Panc1 (cell line): ENCODE results near the gene BCL2L11. TPM values are rescaled to one million over a fixed set of nuclear protein-coding genes. Genes with fewer than 3 reads are reported as not detected.

Experiments used
- ATAC-seq: fragments of 200-7000 bp; cut with Tn5 transposase; 2 replicates; pipeline ENCODE4 v1.9.1; 2020; ENCODE audit warnings: mild to moderate bottlenecking, moderate library complexity
- BruUV-seq: library from RNA; stranded (reverse); fragments of 400-500 nt; replicated peaks from 2 replicates; lab custom pipeline; 2021; lab: Mats Ljungman, UMichigan
- CTCF ChIA-PET: fragments of 300-600 bp; sonication (Branson Sonifier 250); formaldehyde crosslinking; loops from one replicate; lab custom pipeline; 2022; ENCODE audit warnings: antibody characterized with exemption; lab: Charles Lee
- POLR2A ChIA-PET: fragments of 300-600 bp; sonication (Branson Sonifier 250); formaldehyde crosslinking; loops from one replicate; lab custom pipeline; 2022; ENCODE audit warnings: antibody characterized with exemption; lab: Charles Lee
- DNase-seq: peaks from one replicate; pipeline ENCODE4 v3.0.0-alpha.2; 2010; ENCODE audit warnings: low read depth, low spot score
- H3K27ac ChIP-seq: 2 replicates; pipeline ENCODE4 v1.5.1; 2011; ENCODE audit warnings: mild to moderate bottlenecking, low read length, inconsistent platforms
- H3K27me3 ChIP-seq: fragments of 200-500 bp; sonication (Bioruptor generic); 2 replicates; pipeline ENCODE4 v1.6.0; 2014; ENCODE audit warnings: low read length, inconsistent platforms; ENCODE audit not compliant: control insufficient read depth, insufficient read depth
- H3K36me3 ChIP-seq: fragments of 200-500 bp; sonication (Bioruptor generic); 2 replicates; pipeline ENCODE4 v1.5.1; 2014; ENCODE audit warnings: inconsistent platforms, mild to moderate bottlenecking, low read length, moderate library complexity; ENCODE audit not compliant: control insufficient read depth, insufficient read depth
- H3K4me1 ChIP-seq: 2 replicates; pipeline ENCODE4 v1.5.1; 2011; ENCODE audit warnings: inconsistent platforms, mild to moderate bottlenecking, low read length, moderate library complexity; ENCODE audit not compliant: control insufficient read depth, insufficient read depth
- H3K4me3 ChIP-seq, 2 experiments: 2 replicates each; pipeline ENCODE4 v1.5.1; 2011 to 2012; ENCODE audit warnings: low read depth in 2 of 2, low read length in 2 of 2, mild to moderate bottlenecking in 2 of 2, inconsistent platforms in 1 of 2, moderate library complexity in 1 of 2
- H3K9me3 ChIP-seq: fragments of 200-500 bp; sonication (Bioruptor generic); 2 replicates; pipeline ENCODE4 v1.5.1; 2014; ENCODE audit warnings: low read depth, mild to moderate bottlenecking, inconsistent platforms, low read length, moderate library complexity; ENCODE audit not compliant: control insufficient read depth, insufficient read depth
- CTCF ChIP-seq: fragments of 450-650 bp; IDR thresholded peaks from 2 replicates; pipeline ENCODE4 v1.5.1; 2017; ENCODE audit warnings: mild to moderate bottlenecking
- POLR2AphosphoS5 ChIP-seq: IDR thresholded peaks from 2 replicates; pipeline ENCODE4 v1.6.1; 2012; ENCODE audit warnings: mild to moderate bottlenecking, low read depth, low read length, moderate library complexity
- REST ChIP-seq, 2 experiments: IDR thresholded peaks; 2 replicates each; pipeline ENCODE4 v1.6.1; 2011 to 2012; ENCODE audit warnings: low read depth in 2 of 2, control low read depth in 1 of 2, low read length in 1 of 2, mild to moderate bottlenecking in 1 of 2, moderate library complexity in 1 of 2; ENCODE audit not compliant: insufficient read depth in 1 of 2
- SIN3A ChIP-seq: IDR thresholded peaks from 2 replicates; pipeline ENCODE4 v1.6.1; 2012; ENCODE audit warnings: low read depth, mild to moderate bottlenecking, low read length, moderate library complexity, borderline replicate concordance; ENCODE audit not compliant: insufficient read depth
- TCF7L2 ChIP-seq: IDR thresholded peaks from 2 replicates; pipeline ENCODE4 v1.6.1; 2011; ENCODE audit warnings: mild to moderate bottlenecking, low read depth, low read length, inconsistent platforms
- in situ Hi-C: cut with HindIII; loops from 2 replicates; pipeline ENCODE4 v1.10.0; 2016; ENCODE audit warnings: low sequenced_read_pairs, low pct_unique_long_range_greater_than_20kb
- intact Hi-C: fragments of 100-400 bp; cut with micrococcal nuclease; formaldehyde crosslinking; loops from one replicate; pipeline ENCODE4 v1.10.0; 2022; ENCODE audit not compliant: unreplicated experiment
- total RNA-seq: library from RNA; stranded (reverse); gene quantifications from one replicate; pipeline ENCODE4 v1.2.1, GENCODE V29; 2021; ENCODE audit not compliant: unreplicated experiment

The BCL2L11 gene
- total RNA-seq, 1 experiment from 2014 or later = 43.8 TPM

- intact Hi-C loops = loop anchor here (10.0 kb wide), 1 partner anchor 327 kb away; no protein-coding TSS in a partner anchor
- ATAC-seq (no peak), DNase-seq (no peak)
- no peak overlapping the region for H3K27ac ChIP-seq
- ChIA-PET CTCF (interaction anchor here (0.7 kb wide), 1 partner anchor 11 kb away, joined by 10 read pairs; no protein-coding TSS in a partner anchor), POLR2A (no interaction called here)
- peaks cover 22% of the 10 kb centered on the region; the same call in 1 of the 2 replicates for H3K36me3 ChIP-seq
- H3K4me3 ChIP-seq = no peak overlapping the region
- TF ChIP-seq TCF7L2 = no peak
- TF ChIP-seq SIN3A = no peak
- TF ChIP-seq REST (IDR thresholded peaks at IDR 0.05; ENCODE audit: insufficient read depth in 1 of 2, low read depth in 2 of 2, low read length in 1 of 2) = no peak
- no peak for TF ChIP-seq POLR2AphosphoS5
- TF ChIP-seq CTCF = no peak
- H3K27me3 ChIP-seq = no peaks in the 10 kb centered on the region
- no TSS peak for BruUV-seq
- H3K4me1 ChIP-seq = peaks cover 15% of the 10 kb centered on the region
- in situ Hi-C loops = no loop called here
- H3K9me3 ChIP-seq = no peaks in the 10 kb centered on the region
Measured at GRCh38 chr2:111127351-111127750, 6.6 kb downstream of the BCL2L11 start.

GRCh38 chr2:111128096-111128495, 7.4 kb downstream of the BCL2L11 start:
- intact Hi-C loops (loop anchor here (10.0 kb wide), 1 partner anchor 327 kb away; no protein-coding TSS in a partner anchor), in situ Hi-C loops (no loop called here)
- CTCF ChIA-PET = no interaction called here

More at GRCh38 chr2:111128096-111128495, 7.4 kb downstream of the BCL2L11 start:
- TF ChIP-seq SIN3A (no peak), POLR2AphosphoS5 (no peak), REST (IDR thresholded peaks at IDR 0.05; ENCODE audit: insufficient read depth in 1 of 2, low read depth in 2 of 2, low read length in 1 of 2) (no peak), TCF7L2 (no peak), CTCF (no peak)
- POLR2A ChIA-PET = no interaction called here
- no peak overlapping the region for H3K27ac ChIP-seq
- H3K4me1 ChIP-seq = peaks cover 15% of the 10 kb centered on the region
- no peaks in the 10 kb centered on the region for H3K9me3 ChIP-seq
- H3K4me3 ChIP-seq = no peak overlapping the region
- H3K27me3 ChIP-seq = no peaks in the 10 kb centered on the region
- no peak for DNase-seq
- BruUV-seq = no TSS peak
- no peak for ATAC-seq
- peaks cover 22% of the 10 kb centered on the region; the same call in 1 of the 2 replicates for H3K36me3 ChIP-seq
